KBM-7 (cell line): ENCODE data around the gene PDZD8.

Experiments used
- DNase-seq: peaks from one replicate; pipeline ENCODE4 v3.0.0-alpha.2; 2015
- in situ Hi-C: fragments of 300-500 bp; cut with MboI; formaldehyde crosslinking; loops from 2 replicates; pipeline ENCODE4 v1.14.3; 2020; ENCODE audit warnings: low sequenced_read_pairs, low pct_unique_long_range_greater_than_20kb, mixed read lengths

PDZD8 gene

DNA sequence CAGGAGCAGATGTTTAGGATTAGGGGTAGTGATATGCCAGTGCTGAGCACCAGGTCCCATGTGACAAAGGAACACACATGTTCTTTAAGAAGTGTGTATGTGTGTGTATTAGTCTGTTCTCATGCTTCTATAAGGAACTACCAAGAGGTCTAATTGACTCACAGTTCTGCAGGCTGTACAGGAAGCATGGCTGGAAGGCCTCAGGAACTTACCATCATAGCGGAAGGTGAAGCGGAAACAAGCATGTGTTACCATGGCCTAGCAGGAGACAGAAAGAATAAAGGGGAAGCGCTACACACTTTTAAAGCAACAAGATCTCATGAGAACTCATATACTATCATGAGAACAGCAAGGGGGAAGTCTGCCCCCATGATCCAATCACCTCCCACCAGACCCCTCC lies 22.8 kb upstream of the PDZD8 start:
- no peak for DNase-seq
- in situ Hi-C loops: no loop called here

DNA sequence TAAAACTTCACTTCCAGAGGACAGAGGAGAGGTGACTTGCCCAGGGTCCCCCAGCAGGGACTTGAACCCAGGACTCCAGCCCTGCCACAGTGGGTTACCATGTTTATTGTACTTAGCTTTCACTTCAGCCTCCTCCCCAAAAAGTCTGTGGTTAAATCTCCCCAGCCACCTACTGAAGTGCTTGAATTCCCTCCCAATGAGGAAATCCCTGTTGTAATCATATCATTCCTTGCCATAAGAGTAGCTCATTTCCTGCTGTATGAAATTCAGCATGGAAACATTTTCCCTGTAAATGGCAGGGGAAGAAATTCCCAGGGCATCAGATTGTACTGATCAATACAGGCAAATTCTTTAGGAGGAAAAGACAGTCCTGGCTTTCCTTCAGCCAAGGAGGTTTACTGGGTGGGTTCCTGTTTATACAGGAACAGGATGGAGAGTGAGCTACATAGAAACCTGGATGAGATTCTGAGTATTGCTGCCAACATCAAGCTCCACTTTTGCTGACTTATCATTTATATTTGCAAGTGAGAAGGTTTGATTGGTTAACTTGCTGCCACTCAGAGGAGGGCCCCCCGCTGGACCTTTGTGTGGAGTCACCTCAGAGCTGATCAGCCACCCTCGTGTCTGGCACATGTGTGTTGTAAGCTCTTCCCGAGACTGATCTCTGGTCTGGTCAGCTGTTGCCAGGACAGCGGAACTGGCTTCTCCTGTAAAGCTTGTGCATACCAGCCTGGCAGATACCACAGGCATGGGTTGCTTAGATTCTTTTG lies 16.4 kb upstream of the PDZD8 start:
- in situ Hi-C loops: no loop called here
- DNase-seq: no peak

DNA sequence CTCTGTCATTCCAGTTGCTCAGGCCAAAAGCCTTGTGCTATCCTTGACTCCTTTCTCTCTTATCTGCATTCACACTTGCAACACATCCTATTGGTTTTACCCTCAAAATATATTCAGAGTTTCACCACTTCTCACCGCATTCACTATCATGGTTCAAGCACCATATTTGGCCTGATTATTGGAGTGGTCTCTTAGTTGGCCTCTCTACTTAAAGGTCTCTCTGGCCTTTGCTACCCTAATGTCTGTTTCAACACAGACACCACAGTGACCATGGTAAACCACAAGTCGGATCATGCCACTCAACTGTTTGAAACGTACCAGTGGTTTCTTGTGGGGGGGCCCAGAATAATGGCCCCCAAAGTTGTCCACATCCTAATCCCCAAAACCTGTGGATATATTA lies 15.2 kb upstream of the PDZD8 start:
- DNase-seq: no peak
- in situ Hi-C loops: no loop called here

DNA sequence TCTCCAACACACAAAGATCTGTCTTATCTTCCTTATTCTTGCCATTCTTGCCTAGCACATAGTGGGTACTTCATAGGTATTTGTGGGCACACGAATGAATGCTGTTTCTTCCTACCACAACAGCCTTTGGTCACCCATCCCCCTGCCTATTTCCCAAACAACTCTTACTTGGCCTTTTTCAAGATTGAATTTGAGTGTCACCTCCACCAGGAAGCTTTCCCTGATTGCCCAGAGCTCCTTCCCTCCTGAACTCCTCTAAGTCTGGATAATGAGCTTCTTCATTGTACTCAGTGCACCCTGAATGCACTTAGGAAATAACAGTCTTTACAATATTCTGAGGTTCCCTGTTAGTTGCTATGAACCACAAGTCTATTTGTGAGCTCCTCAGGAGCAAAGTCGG lies 11.6 kb upstream of the PDZD8 start:
- in situ Hi-C loops: no loop called here
- no peak for DNase-seq

DNA sequence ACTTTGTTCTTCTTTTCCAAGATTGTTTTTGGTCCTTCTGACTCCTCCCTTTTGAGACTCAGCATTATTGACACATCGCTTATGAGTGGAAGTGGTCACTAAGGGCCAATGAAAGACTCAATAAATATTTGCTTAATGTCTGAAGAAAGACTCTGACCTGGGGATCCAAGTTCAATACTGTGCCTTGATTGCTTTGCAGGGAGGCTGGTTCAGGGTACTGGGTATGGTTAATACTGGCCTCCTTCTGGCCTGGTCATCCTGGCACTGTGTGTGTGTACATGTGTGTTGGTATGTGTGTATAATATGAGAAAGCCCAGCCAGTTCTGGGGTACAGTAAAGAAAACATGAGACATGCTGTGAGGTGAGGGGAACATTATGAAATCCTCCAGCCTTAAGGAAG lies 7.6 kb upstream of the PDZD8 start:
- in situ Hi-C loops: no loop called here
- DNase-seq: no peak

DNA sequence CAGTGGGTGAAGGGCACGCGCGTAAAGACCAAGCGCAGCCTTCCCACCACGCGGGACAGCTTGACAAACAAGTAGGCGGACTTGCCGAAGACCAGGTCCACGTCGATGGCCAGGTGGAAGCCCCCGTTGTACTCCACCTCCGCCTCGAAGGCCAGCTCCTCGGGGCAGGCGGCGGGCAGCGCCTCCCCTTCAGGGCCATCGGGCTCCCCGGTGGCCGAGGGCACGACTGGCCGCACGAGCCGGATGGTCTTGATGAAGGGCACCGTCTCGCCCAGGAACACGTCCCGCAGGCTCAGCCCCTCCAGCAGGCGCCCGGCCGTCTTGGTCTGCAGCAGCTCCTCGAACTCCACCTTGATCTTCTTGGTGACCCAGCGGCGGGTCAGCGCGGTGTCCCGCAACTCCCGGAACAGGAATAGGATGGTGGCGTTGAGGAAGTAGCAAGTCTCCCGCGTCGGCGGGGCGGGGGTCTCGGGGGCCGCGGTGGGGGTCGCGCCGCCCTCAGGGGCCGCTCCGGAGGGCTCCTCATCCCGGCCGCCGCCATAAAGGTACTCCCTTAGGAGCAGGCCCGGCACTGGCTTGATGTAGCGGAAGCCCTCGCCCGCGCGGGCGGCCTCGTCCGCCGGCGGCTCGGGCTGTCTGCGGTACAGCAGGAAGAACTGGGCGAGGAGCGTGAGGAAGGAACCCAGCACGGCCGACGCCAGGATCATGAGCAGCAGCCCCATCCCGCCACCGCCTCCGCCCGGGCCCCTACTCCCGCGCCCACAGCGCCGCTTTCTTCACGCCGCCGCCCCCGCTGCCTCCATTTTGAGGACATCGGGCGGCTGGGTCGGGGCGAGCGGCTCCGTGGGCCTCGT lies 507 bp downstream of the PDZD8 start:
- in situ Hi-C loops: no loop called here
- no peak for DNase-seq

DNA sequence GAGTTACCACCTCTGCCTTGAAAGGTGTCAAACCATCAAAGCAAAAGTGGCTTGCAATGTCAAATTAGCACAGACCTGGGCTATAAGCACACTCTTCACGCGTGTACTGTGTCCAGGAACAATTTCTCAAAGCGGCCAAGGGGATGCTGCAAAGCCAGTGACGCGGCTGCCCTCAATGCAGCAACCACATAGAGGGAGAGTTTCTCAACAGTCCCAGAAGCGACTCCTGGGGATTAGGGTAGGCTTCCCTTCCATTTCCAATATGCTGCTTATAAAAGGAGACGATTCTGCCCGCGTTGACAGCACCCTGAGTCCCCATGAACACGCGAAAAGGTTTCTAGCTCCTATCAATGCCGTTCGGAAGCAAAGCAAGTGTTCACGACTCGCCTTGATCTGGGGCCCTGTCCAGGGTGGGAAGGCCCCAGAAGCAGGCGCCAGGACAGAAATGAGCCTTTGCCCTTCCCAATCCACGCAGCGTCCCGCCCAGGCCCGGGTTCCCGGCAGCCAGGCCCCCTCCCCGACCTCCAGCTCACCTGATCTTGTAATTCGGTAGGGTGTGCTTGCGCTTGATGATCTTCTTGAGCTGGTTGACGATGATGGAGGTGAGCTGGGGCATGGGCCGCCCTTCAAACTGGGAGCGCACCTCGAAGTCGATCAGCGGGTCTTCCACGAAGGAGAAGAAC lies 1.3 kb downstream of the PDZD8 start:
- peak; percentile 54 for DNase-seq
- in situ Hi-C loops: no loop called here

DNA sequence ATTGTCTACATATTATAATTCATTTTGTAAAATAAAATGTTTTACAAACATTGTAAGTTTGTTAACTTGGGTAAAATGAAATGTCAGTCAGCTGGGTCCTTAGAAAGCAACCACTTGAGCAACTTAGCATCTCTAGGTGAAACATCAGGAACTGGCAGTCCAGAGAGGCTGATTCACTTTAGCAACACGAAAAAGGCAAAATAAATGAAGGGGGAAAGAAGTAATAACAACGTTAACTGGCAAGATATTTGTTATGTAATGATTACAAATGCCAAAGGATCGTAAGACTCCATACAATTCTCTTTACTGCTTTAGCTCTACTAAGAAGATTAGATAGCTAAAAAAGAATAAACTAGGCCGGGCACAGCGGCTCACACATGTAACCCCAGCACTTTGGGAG lies 5.0 kb downstream of the PDZD8 start:
- in situ Hi-C loops: no loop called here
- no peak for DNase-seq

DNA sequence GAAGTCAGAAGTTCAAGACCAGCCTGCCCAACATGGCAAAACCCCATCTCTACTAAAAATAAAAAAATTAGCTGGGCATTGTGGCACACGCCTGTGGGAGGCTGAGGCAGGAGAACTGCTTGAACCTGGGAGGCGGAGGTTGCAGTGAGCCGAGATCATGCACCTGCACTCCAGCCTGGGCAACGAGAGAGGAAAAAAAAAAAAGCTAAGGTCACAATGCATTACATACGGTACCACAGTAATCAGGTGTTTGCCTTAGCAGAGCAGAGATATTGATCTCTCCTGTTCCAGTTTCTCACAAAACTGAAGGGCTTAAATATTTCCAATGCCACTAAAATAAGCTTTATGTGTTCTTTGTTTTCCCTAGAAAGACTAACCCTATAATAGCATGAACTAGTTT lies 7.5 kb downstream of the PDZD8 start:
- in situ Hi-C loops: no loop called here
- no peak for DNase-seq

DNA sequence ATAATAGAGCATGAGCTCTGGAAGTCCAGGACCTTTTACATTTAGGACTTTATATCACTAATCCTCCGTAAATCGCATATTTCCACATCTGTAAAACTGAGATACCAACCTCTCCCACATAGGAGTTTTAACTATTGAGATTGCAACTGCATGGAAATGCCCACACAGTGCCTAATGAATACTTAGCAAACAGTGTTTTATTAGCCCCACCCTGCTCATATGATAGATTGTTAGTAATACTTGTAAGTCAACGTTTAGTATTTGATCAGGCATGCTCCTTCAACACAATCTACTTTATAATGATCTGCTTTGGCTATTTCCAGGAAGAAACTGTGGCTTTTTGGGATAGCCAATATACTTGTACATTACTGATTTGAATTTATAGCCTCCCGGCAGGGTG lies 8.5 kb downstream of the PDZD8 start:
- no peak for DNase-seq
- in situ Hi-C loops: no loop called here

DNA sequence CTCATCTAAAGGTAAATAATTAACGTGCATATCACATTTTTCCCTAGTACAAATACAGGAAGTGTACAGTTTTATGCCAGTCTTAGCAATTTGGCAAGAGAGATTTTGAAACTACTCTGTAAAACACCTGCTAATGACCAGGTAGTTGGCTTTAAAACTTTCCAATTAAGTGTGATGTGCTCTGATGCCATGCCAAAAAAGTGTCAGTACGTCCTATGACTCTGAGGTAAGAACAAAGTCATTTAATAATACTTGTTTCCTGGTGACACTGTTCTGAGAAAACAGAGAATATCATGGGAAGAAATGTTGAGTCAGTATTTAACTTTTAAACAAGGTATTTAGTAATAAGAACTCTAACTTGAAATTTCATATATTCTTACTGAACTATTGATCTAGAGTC lies 9.6 kb downstream of the PDZD8 start:
- in situ Hi-C loops: no loop called here
- DNase-seq: no peak

DNA sequence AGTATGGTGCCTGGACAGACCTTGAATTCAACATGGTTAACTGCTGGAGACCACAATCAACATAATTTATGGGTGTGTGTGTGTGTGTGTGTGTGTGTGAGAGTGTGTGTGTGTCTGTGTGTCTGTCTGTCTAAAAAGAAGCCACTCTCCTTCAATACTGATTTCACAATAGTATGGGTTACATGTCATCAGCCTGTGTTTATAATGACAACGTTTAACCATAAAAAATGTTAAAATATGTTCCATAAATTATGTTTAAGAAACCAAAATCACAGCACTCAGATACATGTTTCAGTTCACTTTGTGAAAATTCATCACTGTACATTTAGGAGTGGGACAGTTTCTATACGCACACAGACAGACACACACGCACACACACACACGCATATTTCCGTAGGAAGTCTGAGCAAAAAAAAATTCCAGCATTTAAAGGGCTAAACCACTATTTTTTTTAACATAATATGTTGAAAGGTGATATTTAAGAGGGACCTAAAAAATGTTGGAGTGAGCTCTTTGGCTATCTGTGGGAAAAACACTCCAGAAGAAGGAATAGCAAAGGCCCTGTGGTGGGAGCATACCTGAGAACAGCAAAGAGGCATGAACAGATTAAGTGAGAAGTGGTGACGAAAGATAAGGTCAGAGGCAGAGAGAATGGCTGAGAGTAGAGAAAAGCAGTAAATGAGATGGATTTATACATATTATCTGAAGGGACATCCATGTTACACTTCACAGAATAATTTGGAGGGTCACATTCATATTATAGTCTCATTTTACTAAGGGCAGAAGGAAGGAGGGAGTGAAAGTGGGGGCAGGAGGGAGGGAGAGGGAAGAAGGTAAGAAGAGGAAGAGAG lies 10.9 kb downstream of the PDZD8 start:
- in situ Hi-C loops: no loop called here
- no peak for DNase-seq

DNA sequence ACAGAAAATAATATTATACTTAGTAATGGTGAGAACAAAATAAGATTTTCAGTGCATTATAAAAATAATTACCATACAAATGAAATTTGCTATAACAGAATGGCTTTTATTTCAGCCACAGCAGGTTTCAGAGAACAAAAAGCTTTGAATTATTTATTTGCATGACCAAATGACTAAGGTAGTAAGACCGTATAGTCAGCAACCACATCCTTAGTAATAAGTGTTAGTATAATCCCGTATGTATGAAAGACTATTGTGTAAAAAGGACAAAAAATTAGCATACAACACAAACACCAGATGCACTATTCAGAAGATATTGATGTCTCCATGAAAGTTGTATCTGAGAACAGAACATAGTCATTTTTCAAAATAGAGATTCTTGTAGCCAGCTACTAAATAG lies 12.2 kb downstream of the PDZD8 start:
- in situ Hi-C loops: no loop called here
- no peak for DNase-seq

DNA sequence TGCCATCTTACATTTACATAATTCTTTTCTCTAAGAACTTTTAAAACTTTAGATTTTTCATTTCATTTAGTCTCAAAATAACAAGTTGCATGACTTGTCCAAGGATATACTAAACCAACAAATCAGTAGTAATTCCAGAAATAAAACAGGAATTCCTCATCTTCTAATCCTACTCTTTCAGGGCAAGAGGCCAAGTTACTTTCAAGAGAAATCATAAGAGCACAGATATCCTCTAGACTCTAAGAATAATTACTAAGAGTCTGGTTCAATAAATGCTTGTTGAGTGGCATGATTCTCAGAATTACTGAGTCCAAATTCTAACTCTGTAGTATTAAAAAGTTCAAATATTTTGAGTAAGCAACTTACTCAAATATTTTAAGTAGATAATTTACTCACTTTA lies 12.9 kb downstream of the PDZD8 start:
- in situ Hi-C loops: no loop called here
- DNase-seq: no peak

DNA sequence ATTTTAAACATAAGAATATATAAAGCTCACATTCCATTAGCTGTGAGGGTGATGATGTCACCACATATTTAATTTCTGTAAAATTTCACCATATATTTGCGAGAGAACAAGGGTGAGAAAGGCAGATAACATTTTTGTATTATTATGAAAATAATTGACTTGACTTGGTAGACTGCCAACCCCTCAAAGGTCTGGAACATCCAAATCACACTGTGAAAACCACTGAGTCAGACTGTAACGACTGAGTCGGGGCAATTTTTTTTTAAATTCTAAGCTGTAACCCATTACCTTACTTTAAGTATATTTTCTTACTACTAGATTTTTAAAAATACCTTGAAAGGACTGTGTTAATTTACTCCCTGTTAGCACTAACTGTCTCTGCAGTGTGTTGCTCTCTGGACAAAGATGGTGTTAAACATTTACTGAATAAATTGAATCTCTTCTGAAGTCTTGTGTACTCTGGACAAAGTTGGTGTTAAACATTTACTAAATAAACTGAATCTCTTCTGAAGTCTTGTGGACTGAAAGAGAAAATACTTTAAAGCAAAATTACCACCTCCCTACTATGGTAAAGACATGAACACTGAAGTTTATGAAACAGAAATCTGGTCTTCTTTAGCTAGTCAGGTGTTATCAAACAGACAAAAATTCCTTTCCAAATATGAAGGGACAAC lies 14.1 kb downstream of the PDZD8 start:
- DNase-seq: no peak
- in situ Hi-C loops: no loop called here

DNA sequence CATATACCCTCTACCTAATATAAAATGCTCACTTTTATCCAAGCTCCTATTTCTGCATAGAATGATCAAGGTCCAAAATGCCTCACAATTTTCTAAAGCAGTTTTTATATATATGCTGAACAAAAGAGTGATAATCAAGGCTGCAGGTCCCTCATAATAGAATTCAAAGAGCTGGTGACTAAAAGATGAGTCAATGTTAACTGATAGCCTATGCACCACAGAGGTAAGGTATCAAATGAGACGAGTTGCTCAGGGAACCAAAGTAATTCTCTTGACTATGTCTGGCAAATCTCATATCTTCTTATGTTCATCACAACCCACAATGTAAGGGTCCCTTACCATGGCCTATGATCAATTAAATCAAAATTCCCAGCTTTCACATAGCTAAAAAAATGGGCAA lies 15.2 kb downstream of the PDZD8 start:
- in situ Hi-C loops: no loop called here
- no peak for DNase-seq

DNA sequence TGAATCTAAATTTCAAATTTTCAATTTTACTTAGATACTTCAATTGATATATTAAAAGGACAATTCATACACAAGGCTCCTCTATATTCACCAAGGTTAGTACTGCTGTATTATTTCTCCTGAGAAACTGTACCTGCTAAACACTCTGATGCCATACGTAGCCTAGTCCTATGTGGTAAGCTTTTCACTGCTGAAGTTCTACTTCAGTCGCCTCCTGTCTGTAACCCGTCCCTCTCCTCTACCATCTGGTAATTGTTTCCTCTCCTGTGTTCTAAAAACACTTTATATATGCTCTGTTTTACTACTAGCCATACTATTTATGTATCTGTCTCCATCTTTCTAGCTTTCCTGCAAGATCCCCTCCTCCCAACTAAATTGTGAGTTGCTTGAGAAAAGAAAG lies 20.2 kb downstream of the PDZD8 start:
- no peak for DNase-seq
- in situ Hi-C loops: no loop called here

DNA sequence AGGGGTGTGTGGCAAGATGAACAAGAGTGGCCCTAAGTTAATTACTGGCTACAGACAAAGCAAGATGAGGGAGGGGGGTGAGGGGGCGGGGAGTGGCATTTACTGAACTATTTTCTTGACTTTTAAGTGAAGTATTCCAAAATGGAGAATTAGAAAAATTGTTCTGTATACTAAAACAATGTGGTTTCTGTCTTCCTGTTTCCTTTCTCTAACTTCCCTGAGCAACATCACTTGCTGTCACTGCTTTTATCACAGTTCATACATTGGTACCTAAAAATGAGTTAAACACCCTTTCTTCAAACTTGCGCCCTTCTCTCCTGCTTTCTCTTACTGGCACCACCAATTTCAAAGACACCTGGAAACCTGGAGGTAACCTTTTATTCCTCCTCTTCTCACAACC lies 21.6 kb downstream of the PDZD8 start:
- no peak for DNase-seq
- in situ Hi-C loops: no loop called here

DNA sequence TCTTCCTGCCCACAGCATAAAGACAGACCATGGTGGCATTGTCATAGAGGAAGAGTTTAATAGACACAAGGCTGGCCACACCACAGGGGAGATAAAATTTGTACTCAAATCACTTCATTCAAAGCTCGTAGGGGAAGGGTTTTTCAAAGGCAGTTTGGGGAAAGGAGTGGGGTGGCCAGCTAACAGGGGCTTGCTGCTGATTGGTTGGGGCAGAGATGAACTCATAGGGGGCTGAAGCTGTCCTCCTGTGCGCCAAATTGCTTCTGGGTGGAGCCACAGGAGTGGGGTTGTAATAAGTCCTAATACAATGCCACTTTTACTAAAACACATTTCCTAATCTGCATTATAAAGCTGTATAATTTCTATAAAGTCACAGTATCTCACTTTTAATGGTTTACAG lies 22.5 kb downstream of the PDZD8 start:
- no peak for DNase-seq
- in situ Hi-C loops: no loop called here
